Endodermal cell (in vitro differentiated cells): Measurements from ENCODE around the gene AMPH. TPM values are rescaled to one million over a fixed set of nuclear protein-coding genes. Genes with fewer than 3 reads are reported as not detected.

Experiments used
- DNase-seq: peaks from one replicate; pipeline ENCODE4 v3.0.0-alpha.2; 2017
- H3K27ac ChIP-seq: 2 replicates; pipeline ENCODE4 v1.5.1; 2013; ENCODE audit warnings: mild to moderate bottlenecking, low read depth, low read length, moderate library complexity
- H3K27me3 ChIP-seq: 2 replicates; pipeline ENCODE4 v1.6.1; 2013; ENCODE audit warnings: mild to moderate bottlenecking, low read length, moderate library complexity; ENCODE audit not compliant: insufficient read depth, control insufficient read depth, poor library complexity, severe bottlenecking
- H3K36me3 ChIP-seq: 2 replicates; pipeline ENCODE4 v1.7.0; 2013; ENCODE audit warnings: mild to moderate bottlenecking, low read length, moderate library complexity; ENCODE audit not compliant: control insufficient read depth, insufficient read depth
- H3K4me1 ChIP-seq: one replicate; pipeline ENCODE4 v1.7.0; 2013; ENCODE audit warnings: low read length; ENCODE audit not compliant: control insufficient read depth, insufficient read depth
- H3K4me3 ChIP-seq: 2 replicates; pipeline ENCODE4 v1.5.1; 2013; ENCODE audit warnings: mild to moderate bottlenecking, low read length, moderate library complexity
- H3K9ac ChIP-seq: 2 replicates; pipeline ENCODE4 v1.6.1; 2013; ENCODE audit warnings: mild to moderate bottlenecking, low read length, moderate library complexity; ENCODE audit not compliant: poor library complexity, severe bottlenecking; ENCODE audit errors: extremely low read depth
- H3K9me3 ChIP-seq: 2 replicates; pipeline ENCODE4 v1.6.1; 2013; ENCODE audit warnings: mild to moderate bottlenecking, low read length, moderate library complexity; ENCODE audit not compliant: control insufficient read depth
- H3K27ac Mint-ChIP-seq: 2 replicates; pipeline ENCODE4 v1.8.0; 2020; ENCODE audit warnings: mixed read lengths
- H3K27me3 Mint-ChIP-seq: 2 replicates; pipeline ENCODE4 v1.8.0; 2021; ENCODE audit warnings: mild to moderate bottlenecking, mixed read lengths; ENCODE audit not compliant: insufficient read depth
- H3K36me3 Mint-ChIP-seq: 2 replicates; pipeline ENCODE4 v1.8.0; 2020; ENCODE audit warnings: low read depth, mixed read lengths
- H3K4me1 Mint-ChIP-seq: 2 replicates; pipeline ENCODE4 v1.8.0; 2020; ENCODE audit warnings: mixed read lengths
- H3K4me3 Mint-ChIP-seq: 2 replicates; pipeline ENCODE4 v1.8.0; 2020; ENCODE audit warnings: mild to moderate bottlenecking, moderate library complexity, mixed read lengths
- H3K9me3 Mint-ChIP-seq: 2 replicates; pipeline ENCODE4 v1.8.0; 2020; ENCODE audit warnings: mild to moderate bottlenecking, mixed read lengths
- CTCF ChIP-seq: fragments of 200-600 bp; sonication (generic); conservative IDR thresholded peaks from 2 replicates; pipeline ENCODE4 v1.5.0; 2021; ENCODE audit warnings: antibody characterized with exemption, mild to moderate bottlenecking
- WGBS, 2 experiments: methylation state at CpG; one replicate each; pipeline versions ENCODE4 v1.1.5 to v1.1.7; 2013; ENCODE audit warnings: missing lambda C conversion rate in 2 of 2, mixed read lengths in 1 of 2; ENCODE audit not compliant: insufficient coverage in 1 of 2, insufficient read length in 1 of 2; 5-methylcytosine and 5-hydroxymethylcytosine counted together
- total RNA-seq, 2 donors: library from RNA; stranded (reverse); fragmentation: NEBNext Ultra II Directional in 1 of 2; extraction: Animal tissue kit (Norgen Biotek cat#: 25700) in 1 of 2; gene quantifications; 2 replicates in 1 of 2; 3 replicates in 1 of 2; pipeline ENCODE4 v1.2.1, GENCODE V29; 2021

Gene AMPH
- total RNA-seq, 2 donors from 2014 or later, result 3.5 to 5.5 TPM

GRCh38 chr7:38373155-38373554 lies 258.0 kb downstream of the AMPH start:
- H3K36me3 ChIP-seq, result no peaks in the 10 kb centered on the region
- H3K4me3 ChIP-seq, result no peak overlapping the region
- no peak for TF ChIP-seq CTCF
- no peak for DNase-seq
- no peak overlapping the region for H3K27ac ChIP-seq
- Mint-ChIP-seq H3K4me3 (no peak overlapping the region), H3K9me3 (no peaks in the 10 kb centered on the region), H3K27ac (no peak overlapping the region), H3K4me1 (peaks cover 7% of the 10 kb centered on the region), H3K27me3 (no peaks in the 10 kb centered on the region), H3K36me3 (no peaks in the 10 kb centered on the region)
- no peaks in the 10 kb centered on the region for H3K27me3 ChIP-seq
- WGBS, 2 experiments, result 93 to 95% methylated on average over 5 to 8 of the region's 8 CpGs
- H3K9ac ChIP-seq, result no peak overlapping the region
- H3K9me3 ChIP-seq, result no peaks in the 10 kb centered on the region
- no peaks in the 10 kb centered on the region for H3K4me1 ChIP-seq

GRCh38 chr7:38372290-38372689 lies 258.9 kb downstream of the AMPH start:
- no peaks in the 10 kb centered on the region for H3K4me1 ChIP-seq
- no peaks in the 10 kb centered on the region for H3K27me3 ChIP-seq
- no peaks in the 10 kb centered on the region for H3K36me3 ChIP-seq
- no peaks in the 10 kb centered on the region for H3K27me3 Mint-ChIP-seq
- no peak overlapping the region for H3K27ac ChIP-seq
- no peaks in the 10 kb centered on the region for H3K36me3 Mint-ChIP-seq
- 94% methylated on average over 7 of the region's 7 CpGs for WGBS, 2 experiments
- no peak overlapping the region for H3K9ac ChIP-seq
- H3K27ac Mint-ChIP-seq, result no peak overlapping the region
- DNase-seq, result no peak
- peaks cover 7% of the 10 kb centered on the region for H3K4me1 Mint-ChIP-seq
- no peak overlapping the region for H3K4me3 Mint-ChIP-seq
- no peak for TF ChIP-seq CTCF
- no peak overlapping the region for H3K4me3 ChIP-seq
- H3K9me3 ChIP-seq, result no peaks in the 10 kb centered on the region
- no peaks in the 10 kb centered on the region for H3K9me3 Mint-ChIP-seq

- DNase-seq, result peak; percentile 97
- H3K4me3 ChIP-seq, result no peak overlapping the region
- H3K36me3 ChIP-seq, result no peaks in the 10 kb centered on the region
- H3K4me1 ChIP-seq, result no peaks in the 10 kb centered on the region
- peak; percentile 97 for TF ChIP-seq CTCF
- peak overlapping the region; percentile 58 for H3K27ac Mint-ChIP-seq
- WGBS, 2 experiments, result 26 to 40% methylated on average over 3 to 8 of the region's 8 CpGs
- no peaks in the 10 kb centered on the region for H3K27me3 Mint-ChIP-seq
- peaks cover 7% of the 10 kb centered on the region for H3K4me1 Mint-ChIP-seq
- no peaks in the 10 kb centered on the region for H3K36me3 Mint-ChIP-seq
- H3K9ac ChIP-seq, result no peak overlapping the region
- H3K4me3 Mint-ChIP-seq, result no peak overlapping the region
- H3K9me3 Mint-ChIP-seq, result no peaks in the 10 kb centered on the region
- H3K27me3 ChIP-seq, result no peaks in the 10 kb centered on the region
- H3K27ac ChIP-seq, result no peak overlapping the region
- no peaks in the 10 kb centered on the region for H3K9me3 ChIP-seq
Observed at GRCh38 chr7:38369816-38370493, 261.2 kb downstream of the AMPH start.
